ENCODE measurements around the gene COA8.
"Not testable (repeated sequence)": the region's sequence is repeated elsewhere in the genome, so short reads cannot be mapped to it uniquely, and the experiment has no call there.

The COA8 gene, protein sequence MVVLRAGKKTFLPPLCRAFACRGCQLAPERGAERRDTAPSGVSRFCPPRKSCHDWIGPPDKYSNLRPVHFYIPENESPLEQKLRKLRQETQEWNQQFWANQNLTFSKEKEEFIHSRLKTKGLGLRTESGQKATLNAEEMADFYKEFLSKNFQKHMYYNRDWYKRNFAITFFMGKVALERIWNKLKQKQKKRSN

DNA sequence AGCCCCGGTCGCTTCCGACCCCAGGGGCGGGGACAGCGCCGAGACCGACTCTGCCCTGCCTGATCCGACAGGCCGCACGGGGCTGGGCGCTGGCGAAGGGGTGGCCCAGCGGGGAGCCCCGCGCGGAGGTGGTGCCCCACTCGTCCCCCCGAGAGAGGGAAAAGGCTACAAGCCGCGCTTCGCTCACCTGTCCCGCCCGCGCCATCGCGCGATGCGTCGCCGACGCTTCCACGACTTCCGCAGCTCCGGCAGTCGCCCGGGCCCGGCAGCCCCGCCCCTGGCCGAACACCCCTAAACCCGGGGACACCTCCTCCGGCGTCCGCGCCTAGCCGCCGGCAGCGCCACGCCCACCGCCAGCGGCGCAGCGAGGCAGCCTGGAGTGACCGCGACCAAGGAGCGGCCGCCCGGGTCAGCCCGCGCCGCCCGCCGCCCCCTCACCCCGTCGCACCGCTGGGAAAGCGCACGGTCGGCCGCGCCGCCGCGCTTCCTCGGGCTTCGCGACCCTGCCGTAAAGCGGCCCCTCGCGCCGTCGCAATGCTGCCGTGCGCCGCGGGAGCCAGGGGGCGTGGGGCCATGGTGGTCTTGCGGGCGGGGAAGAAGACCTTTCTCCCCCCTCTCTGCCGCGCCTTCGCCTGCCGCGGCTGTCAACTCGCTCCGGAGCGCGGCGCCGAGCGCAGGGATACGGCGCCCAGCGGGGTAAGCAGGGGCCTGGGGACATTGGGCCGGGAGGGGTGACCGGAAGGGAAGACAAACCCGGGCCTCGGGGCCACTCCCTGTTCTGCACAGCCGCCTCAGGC is at the start of gene COA8, which contains the start of gene BAG5:
COA8 (plus strand) TSS at position 532 of the 797 bp plus-strand sequence; CDS start at position 574, 42 bp downstream.
BAG5 (minus strand) TSS at position 229 of the 797 bp plus-strand sequence. CDS start 1,493 bp downstream, outside the sequence.
- DNase-seq, result peak; percentile 55

DNA sequence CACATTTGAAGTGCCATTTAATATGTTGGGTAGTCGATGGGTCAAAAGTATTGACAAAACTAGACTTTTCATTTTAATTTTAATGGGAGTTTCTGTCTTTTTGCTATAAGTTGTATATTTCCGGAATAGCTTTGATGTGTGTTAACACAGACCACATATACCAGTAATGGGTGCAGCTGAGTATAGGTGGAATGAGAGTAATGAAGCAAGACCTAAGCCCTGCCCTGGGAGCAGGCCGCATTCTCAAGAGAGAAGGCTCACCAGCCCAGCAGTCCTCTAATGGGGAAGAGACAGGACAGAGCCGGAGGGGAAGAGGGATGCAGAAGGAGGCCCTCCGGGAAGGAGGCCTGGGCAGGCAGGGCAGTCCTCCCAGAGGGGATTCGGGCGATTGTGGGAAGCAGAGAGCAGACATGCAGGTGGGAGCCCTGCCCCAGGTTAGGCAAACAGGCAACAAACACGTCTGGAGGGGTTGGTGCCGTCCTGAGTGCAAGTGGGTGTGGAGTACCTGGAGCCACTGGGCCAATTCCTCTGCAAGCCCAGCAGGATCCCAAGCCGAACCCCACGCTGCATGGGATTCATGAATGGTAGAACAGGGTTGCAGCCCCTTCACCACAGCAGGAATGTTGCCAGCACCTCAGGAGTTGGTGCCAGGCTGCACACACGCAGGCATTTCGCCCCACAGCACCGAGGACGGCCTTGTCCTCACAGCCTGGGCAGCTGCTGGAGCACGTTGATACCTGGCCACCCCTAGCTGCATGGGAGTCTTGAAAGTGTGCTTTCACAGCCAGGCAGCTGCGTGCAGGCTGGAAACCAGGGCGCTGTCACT is 48.0 kb upstream of the COA8 start:
- DNase-seq, result no peak

DNA sequence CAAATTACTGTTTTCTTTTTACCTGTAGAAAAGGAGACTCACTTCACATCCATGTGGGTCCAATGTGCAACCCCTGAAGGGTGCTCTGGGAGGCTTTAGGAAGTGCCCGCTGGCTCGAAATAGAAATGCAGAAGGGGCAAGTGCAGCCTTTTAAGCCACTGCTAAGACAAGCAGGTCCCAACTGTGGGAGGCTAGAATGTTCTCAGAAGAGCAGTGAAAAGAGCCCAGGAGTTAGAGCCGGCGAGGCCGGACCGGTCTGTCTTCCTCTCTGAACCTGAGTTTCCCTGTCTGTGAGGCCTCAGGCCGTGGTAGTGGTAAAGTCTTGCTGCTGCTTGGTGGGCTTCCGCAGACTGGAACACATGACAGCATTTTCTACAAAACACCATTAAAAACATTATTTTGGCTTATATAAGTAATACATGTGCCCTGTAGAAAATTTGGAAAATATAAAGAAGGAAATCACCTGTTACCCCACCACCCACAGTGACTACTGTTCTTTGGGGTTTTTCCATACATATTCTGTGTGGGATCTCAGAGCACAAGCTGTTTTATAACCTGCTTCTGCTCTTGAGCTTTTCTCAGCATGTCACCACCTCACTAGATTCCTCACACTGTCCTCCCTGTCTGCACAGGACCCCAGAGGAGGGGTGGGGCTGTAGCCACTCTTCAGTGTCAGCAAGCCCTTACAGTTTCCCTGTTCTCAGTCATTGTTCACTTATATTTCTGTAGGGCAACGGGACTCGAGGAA is 46.2 kb upstream of the COA8 start:
- no peak for DNase-seq

DNA sequence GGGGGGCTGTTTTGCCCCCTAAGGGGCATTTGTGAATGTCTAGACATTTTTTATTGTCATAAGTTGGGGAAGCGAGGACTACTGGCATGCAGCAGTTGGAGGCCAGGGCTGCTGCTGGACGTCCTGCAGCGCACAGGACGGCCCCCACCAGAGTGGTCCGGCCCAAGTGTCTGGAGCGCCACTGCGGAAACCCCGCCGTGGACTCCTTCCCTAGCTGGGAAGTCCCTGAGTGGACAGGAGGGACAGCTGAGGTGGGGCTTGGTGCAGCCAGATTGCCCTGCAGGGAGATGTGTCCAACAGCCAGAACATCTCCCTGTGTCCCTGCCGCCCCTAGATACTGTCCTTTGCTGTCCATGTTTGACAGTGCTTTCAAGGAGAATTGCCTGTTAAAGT is 45.6 kb upstream of the COA8 start:
- DNase-seq, result no peak

DNA sequence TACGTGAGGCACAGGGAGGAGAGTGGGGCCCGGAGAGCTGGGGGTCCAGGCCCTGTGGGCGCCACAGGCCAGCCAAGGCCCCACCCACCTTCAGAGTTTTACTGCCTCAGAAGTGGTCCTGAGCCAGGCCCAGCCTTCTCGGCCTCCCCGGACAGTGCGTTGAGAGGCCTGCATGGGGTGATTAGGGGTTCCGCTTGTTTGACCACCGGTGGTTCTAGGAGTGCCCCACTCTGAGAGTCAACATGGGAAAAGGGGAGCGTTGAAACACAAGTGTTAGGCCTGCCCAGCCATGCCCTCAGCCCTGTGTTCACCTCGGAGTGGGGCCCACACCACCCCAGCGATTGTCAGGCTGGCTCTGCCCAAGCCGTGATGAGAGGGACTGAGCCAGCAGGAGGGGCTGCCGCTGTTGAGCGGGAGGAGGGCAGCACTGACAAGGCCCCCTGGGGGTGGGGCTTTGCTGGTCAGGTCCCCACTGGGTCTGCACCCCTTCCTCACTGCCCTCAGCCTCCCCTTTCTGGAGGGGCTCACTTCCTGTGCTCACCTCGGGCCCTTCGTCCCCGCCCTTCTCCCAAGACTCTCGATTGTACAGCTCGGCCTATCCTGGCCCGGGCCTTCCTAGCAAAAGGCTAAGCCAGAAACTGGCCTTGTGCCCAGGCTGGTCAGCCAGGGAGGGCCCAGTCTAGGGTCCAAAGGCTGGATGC is 44.9 kb upstream of the COA8 start:
- DNase-seq, result no peak

DNA sequence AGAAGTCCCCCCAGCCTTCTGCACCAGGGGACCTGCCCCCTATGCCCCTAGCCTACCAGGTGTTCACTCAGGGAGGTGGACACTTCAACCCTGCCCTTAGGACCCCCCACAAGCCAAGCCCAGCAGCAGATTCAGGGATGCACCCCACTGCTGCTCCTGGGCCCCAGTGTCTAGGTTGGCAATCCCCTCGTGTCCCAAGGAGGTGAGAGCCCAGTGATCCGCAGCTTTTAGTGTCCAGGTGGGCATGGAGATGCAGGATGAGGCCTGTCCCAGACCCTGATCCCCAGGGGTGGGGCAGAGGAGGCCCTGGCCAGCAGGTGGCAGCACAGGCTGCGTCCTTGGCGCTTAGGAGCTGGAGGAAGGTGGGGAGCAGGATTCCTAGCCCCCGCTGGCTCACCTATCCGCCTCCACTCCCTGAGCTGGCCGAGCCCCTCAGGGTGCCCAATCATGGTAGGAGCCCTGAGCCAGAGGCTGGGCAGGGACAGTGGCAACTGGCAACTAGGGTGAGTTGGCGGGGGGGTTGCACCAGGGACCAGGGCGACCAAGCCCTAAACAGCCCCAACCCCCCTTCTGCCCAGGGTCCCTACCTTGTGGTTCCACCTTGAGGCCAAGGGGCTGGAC is 44.2 kb upstream of the COA8 start:
- DNase-seq, result no peak

DNA sequence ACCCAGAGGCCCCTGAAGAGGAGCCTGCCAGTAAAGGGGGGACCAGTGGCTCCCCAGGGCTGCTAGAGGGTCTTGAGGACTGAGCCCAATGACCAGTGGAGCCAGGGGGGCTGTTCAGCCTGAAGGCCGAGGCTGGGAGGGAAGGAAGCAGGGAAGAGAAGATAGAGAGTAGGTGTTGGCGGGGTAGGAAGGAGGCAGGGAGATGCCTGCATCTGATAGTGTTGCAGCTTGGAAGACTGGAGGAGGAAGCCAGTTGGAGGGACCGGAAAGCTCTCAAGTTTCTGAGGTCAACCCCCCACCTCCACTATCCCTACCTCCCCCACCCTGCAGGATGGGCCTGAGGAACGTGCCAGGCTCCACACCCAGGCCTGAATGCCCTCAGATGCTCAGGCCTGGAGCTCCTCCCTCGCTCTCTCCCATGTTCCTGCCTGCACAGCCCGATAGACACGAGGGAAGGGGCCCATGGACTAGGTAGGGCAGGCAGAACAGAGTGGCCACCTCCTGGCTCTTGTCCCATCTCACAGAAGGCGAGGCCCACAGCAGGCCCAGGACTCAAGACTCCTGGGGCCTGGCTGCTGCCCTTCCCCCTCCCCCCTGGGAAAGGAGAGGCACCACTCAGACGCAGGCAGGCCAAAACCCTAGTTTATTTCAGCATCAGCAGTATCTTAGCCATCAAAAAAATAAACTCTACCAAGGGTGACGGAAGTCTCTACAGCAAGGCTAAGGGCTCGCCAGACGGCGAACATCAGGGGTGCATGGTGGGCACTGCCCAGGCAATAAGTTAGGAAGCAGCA is 43.5 kb upstream of the COA8 start:
- no peak for DNase-seq

DNA sequence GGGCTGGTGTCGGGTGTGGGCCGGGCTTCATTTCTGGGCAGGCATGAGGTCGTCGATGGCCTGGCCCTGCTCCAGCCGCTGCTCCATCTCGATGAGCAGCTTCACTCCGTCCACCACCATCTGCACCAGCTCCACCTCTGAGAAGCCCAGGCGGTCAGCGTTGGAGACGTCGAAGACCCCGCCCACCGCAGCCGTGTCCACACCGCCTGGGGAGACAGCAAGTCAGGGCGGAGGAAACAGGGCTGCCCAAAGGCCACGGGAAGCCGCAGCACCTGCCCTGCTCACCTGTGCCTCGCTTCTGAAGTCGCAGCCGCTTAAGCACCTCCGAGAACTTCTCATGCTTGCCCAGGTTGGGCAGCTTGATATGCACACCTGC is 42.9 kb upstream of the COA8 start:
- DNase-seq, result no peak

DNA sequence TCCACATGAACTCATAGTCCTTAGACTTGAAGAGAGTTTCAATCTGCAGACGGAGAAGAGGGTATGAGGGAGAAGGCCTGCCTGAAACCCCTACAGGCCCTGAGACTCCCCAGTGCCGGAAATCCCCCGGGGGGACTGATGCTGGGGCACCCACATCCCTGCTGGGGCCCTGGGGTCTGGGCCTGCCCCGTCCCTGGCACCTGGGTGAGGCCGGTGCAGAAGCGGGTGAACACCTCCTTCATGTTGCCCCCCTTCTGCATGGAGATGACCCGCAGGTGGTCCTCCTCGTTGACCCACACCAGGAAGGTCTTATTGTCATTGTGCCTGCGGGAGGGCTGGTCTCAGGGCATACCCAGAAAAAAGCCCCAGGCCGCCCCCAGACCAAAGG is 42.5 kb upstream of the COA8 start:
- DNase-seq, result no peak

DNA sequence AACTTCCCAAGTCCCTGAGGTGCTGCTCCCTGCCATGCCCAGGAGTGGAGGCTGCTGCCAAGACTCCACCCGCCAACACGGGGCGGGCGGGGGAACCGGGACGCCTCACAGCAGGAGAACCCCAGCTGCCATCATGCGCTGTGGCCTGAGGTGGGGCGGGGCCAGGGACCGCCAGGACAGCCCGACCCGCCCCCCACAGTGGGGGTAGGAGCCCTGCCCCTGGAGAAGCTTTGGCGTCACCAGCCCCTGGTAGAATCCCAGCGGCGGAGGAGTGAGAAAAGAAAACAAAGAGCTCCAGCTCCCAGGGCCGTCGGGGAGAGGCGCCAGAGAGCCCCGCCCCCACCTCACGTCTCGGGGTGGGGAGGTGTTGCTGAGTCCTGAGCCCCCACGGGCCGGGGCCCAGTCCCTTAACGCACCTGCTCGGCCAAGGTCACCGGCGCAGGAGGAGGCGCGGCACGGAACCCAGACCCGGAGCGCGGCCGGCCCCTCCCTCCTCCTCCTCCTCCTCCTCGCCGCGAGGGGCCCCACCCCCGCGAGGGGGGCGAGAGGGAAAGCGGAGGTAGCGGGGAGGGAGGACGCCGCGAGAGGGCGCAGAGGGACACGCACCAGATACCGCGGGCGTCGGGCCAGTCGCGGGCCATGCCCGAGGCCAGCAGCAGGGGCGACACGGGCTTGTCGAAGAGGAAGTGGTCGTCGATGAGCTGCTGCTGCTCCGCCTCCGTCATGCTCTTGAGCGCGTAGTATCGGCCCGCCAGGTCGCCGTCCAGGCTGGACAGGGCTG is 41.9 kb upstream of the COA8 start:
- DNase-seq, result peak; percentile 57

DNA sequence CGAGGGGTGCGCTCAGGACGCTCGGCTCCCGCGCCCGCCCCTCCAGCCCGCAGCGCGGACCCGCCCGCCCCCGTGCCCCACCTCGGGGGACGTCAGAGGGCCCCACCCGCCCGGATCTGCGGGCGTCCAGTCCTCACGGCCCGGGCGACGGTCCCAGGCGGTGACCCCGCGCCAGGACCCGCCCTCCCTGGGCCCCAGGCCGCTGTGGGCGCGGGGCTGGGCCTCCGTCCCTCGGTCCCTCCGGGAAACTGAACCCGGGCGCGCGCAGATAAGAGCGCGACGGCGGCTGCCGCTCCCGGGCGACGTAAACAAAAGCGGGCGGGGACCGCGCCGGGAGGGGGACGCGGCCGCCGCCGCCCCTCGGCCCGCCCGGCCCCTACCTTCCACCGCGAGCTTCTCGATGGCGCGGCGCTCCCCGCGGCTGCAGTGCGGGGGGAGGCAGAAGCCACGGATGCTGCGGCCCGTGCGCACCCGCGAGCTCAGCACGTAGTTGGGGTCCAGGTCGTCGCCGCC is 41.3 kb upstream of the COA8 start:
- DNase-seq, result no peak

DNA sequence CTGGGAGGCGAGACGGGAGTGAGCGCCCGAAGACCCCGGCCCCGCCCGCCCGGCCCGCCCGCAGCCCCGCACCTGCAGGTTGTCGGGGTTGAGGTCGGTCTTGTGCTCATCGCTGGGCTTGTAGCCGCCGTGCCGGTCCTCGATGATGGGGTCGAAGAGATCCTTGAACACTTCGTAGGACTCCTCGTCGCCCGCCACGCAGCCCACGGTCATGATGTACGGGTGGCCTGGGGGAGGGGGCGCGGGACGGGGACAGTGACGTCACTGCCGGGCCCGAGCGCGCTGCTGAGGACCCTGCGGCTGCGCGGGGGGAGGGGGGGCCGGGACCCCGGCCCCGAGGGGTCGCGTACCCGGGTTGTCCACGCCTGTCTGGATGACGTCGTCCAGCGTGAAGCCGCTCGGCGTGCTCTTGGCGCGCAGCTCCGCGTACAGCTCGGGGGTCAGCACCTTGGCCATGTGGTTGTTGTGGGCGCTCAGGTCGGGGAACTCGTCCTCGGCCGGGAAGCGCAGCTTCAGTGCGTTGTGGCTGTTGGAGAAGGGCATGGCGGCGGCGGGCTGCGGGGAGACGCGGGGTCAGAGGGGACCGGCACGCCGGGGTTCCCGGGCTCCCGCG is 40.7 kb upstream of the COA8 start:
- peak; percentile 13 for DNase-seq

DNA sequence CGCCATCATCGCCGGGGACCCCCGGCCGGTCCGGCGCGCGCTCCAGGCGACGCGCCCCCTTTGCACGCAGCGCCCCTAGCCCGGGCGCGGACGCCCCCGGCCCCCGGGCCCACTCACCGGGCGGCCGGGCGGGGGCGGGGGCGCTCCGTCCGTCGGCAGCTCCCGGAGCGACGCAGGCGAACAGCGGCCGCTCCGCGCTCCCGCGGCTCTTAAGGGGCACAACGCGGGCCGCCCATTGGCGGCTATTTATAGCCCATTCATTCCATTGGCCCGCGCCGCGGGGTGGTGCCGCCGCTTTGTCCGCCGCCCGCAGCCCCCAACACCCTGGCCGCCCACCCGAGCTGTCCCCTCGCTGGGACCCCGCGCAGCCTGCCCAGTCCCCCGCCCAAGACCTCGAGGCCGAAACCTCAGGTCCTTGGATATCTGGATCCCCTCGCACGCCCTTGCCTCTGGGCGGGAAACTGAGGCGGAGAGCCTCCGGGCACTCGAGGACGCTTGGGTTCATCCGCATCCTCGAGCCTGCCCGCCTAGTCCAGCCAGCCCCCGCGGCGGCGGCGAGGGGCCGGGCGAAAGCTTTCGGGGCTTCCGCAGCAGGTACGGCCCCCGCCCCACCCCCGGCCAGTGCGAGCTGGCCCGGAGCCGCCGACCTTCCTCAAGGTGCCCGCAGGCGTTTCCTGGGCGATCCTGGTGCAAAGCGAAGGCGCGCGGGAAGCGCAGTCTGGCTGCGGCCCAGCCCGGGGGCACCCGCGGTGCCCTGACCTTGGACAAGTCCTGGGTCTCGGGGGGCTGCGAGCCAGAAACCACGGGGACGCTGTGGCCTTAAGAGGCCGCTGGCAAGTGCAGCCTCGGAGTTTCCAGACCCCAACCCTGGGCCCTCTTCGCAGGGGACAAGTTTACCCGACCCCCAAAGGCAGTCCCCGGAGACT is 39.8 kb upstream of the COA8 start, which contains the start of gene CKB:
CKB (minus strand) TSS at position 182 of the 926 bp plus-strand sequence. CDS start 337 bp downstream, outside the sequence.
- DNase-seq, result peak; percentile 76

DNA sequence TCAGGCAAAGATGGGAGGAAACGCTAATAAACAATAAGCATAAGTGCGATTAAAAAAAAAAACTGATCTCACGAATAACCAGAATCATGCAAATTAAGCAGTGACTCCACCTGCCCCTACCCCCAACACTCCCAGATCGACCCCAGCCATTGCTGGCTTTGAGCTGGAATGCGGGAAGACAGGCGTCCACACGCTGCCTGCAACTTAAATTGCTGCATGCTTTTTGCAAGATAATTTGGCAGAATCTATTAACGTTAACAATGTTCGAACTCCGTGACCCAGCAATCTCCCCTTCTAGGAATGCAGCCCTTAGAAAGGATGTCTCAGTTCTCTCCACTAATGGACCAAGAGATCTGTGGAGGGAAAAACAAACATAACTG is 39.2 kb upstream of the COA8 start:
- no peak for DNase-seq

DNA sequence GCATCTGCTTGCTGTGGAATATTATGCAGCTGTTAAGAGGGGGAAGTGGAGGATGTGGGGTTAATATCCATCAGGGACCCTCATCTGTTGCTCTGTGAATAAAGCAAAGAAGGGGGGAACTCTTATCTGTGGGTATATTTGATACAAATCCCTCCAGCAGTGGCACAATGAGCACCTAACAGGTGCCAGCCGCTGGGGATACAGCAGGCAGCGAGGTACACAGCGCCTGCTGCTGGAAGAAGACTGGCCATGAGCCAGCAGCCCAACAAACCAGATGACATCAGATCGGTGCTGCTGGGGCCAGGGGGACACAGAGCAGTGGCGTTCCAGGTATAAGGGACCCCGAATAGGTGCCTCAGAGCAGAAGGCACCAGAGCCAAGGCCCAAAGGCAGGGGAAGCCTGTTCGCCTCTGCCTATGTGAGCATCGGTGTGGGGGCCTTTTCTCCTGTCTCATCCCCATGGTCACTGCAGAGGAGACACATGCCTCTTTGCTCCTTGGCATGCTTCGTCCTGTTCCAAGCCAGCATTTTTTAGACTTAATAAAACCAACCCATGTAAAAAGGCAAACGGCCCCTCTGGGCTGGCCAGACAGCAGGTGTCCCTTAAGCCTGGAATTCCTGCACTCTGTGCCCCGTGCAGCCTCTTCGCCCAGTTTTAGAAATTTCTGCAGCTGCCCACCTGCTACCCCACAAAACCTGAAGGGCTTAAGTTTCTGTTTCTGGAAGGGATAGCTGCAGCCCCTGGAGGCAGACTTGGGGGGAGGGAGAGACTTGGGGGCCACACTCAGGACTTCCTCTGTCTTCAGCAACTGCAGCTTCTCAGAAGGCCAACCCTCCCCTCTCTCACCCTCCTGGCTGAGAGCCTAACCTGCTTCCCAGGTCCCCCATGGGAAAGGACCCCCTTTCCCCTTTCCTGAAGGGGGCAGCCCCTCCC is 38.5 kb upstream of the COA8 start:
- DNase-seq, result no peak

DNA sequence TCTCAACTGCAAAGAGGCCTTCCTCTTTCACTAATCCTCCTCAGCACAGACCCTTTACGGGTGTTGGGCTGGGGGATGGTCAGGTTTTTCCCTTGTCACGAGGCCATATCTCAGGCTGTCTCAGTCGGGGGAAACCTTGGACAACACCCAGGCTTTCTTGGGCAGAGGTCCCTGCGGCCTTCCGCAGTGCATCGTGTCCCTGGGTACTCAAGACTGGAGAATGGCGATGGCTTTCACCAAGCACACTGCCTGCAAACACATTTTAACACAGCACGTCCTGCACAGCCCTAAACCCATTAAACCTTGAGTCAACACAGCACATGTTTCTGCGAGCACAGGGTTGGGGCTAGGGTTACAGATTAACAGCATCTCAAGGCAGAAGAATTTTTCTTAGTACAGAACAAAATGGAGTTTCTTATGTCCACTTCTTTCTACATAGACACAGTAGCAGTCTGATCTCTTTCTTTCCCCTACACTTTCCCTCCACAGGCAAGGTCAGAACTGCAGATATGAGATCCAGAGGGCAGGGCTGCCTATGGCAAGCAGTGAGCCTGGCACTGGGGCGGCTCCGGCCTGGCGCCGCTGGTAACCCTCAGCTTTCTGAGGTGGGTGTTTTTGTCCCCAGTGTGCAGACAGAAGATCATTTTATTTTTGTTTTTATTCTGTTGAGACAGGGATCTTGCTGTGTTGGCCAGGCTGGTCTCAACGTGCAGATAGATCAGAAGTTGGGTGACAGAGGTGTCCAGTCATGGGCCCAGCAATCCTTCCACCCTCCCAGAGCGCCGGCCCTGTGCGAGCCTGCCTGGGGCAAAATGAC is 37.1 kb upstream of the COA8 start:
- DNase-seq, result not testable (repeated sequence)

Measured in NCI-H2227 treated with DMSO at 0.1 percent for 48 hours (cell line).